NCI-H128 (cell line): ENCODE measurements around the gene EPOP.
A peak's percentile ranks its signal among the peaks of the same experiment; 100 is the strongest.

ENCODE experiments used
- DNase-seq: peaks from one replicate; lab custom pipeline; 2025; ENCODE audit not compliant: unreplicated experiment; lab: John Stamatoyannopoulos, UW

Gene EPOP

GRCh38 chr17:38674014-38674748 lies 576 bp downstream of the EPOP start:
- no peak for DNase-seq

- DNase-seq: no peak
These were observed 1.1 kb downstream of the EPOP start for GRCh38 chr17:38673707-38674013.

- no peak for DNase-seq
These were observed 1.7 kb downstream of the EPOP start for GRCh38 chr17:38672788-38673706.

DNA sequence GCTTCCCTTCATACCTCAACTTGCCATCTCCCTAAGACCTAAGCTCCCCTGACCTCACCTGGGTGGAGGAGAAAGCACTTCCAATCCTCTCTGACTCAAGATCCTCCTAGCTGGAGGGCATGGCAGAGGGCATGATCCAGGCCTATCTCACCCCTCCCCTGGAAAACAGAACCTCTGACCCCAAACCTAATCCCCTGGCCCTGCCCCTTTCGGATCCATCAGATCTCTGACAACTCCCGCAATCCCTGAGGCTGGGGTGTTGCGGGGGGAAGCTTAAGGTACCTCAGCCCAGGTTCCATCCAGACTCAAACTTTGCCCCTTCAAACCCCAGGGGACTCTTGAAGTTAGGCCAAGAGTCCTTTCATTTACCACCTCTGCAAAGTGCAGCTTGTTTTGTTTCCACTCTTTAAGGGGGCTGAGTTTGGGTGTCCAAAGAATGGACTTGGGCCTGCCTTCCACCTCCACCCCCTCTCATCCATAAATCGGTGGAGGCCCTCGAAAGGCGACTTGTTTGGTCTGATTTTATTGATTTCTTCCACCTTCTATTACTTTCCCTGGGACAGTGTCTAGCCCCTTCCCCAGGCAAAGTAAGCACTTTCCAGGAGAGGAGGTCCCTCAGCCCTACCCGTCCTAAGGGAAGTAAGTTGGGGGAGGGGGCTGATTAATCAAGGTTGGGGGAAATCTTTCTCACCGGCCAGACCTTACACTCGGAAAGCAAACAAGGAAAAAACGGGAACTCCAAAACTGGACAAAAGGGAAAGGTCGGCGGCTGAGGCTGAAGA lies 2.6 kb downstream of the EPOP start:
- DNase-seq: no peak

DNA sequence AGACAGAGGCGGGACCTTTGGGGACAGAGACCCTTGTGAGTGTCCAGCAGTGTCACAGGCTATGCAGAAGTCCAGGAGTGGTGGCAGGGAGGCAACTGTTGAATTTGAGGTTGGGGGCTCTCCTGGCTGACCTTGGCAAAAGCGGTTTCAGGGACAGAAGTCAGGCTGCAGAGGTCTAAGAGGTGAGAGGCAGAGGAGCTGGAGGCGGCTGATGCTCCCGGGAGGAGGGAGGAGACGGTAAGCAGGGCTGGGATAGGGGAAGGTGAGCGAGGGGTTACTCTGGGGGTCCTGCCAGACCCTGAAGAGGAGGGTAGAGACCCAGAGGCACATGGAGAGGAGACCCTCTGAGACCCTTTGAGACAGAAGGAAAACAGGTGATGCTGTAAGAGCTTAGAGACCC lies 5.2 kb downstream of the EPOP start:
- no peak for DNase-seq

GRCh38 chr17:38667787-38668122 lies 7.0 kb downstream of the EPOP start:
- no peak for DNase-seq

GRCh38 chr17:38667099-38667786 lies 7.5 kb downstream of the EPOP start:
- peak; percentile 28 for DNase-seq

GRCh38 chr17:38663964-38664644 lies 10.7 kb downstream of the EPOP start:
- DNase-seq: no peak

DNA sequence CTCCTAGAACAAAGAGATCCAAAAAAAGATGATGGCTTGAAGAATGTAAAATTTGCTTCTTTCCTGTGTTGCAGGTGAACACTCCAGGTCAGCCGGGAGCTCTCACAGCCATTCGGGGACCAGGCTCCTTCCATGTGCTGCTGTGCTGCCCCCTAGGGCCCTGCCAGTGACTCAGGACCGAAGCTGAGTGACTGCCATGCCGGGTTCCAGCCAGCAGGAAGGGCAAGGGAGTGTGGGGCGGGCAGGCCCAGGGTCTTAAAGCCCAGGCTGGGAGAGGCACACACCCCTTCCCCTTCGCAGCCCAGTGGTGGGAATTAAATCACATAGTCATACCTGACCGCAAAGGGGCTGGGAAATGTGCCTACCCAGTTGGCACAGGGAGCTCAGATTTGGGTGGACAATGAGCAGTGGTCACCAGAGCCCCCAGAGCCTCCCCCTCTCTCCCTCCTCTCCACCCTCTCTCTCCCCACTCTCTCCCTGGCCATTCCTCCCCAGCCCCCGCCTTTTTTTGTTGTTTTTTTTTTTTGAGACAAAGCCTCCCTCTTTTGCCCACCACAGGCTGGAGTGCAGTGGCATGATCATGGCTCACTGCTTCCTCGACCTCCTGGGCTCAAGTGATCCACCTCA lies 11.5 kb downstream of the EPOP start:
- DNase-seq: peak; percentile 21

DNA sequence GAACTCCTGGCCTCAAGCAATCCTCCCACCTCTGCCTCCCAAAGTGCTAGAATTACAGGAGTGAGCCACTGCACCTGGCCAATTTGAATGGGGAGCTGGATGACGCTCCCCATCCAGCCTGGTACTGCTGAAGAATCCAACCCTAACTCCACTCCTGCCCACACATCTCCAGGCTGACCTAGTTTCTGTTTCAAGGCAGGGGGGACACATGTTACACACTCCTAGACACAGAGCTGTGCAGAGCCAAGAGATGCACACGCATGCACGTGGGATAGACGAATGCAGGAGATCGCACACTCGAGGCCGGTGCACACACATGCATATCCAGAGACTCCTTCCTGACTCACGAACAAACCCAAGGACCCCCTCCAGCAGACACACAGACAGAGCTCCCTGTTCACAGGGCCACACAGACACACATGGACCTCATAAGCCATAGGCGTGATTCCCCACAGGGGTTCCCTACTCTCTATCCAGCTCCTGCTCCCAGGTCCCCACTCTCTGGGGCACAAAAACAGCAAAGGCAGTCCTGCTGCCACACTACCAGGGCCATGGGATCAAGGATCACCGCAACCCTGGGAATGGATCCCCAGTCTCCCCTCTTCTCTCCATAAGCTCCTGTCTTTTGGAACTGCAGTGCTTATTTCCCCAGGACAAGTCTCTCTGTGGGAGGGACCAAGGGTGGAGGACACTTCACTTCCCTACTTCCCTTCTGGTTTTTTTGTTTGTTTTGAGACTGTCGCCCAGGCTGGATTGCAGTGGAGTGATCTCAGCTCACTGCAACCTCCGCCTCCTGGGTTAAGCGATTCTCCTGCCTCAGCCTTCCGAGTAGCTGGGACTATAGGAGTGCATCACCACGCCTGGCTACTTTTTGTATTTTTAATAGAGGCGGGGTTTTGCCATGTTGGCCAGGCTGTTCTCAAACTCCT lies 14.4 kb downstream of the EPOP start:
- DNase-seq: no peak

DNA sequence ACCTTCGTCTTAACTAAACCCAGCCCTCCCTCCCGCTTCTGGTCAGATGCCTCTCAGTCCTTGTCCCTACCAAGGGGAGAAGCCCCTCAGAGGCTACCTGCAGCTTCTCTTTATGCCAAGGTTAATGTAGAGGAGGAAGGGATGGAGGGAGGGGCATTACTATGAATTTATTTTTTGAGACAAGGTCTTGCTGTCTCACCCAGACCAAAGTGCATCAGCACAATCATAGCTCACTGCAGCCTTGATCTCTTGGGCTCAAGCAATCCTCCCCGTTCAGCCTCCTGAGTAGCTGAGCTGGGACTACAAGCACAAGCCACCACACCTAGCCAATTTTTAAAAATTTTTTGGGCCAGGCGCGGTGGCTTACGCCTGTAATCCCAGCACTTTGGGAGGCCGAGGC lies 15.3 kb downstream of the EPOP start:
- DNase-seq: no peak

GRCh38 chr17:38658741-38659345 lies 15.9 kb downstream of the EPOP start:
- DNase-seq: no peak

GRCh38 chr17:38657824-38658740 lies 16.7 kb downstream of the EPOP start:
- DNase-seq: no peak

- no peak for DNase-seq
These were observed 17.6 kb downstream of the EPOP start for GRCh38 chr17:38656959-38657823.

DNA sequence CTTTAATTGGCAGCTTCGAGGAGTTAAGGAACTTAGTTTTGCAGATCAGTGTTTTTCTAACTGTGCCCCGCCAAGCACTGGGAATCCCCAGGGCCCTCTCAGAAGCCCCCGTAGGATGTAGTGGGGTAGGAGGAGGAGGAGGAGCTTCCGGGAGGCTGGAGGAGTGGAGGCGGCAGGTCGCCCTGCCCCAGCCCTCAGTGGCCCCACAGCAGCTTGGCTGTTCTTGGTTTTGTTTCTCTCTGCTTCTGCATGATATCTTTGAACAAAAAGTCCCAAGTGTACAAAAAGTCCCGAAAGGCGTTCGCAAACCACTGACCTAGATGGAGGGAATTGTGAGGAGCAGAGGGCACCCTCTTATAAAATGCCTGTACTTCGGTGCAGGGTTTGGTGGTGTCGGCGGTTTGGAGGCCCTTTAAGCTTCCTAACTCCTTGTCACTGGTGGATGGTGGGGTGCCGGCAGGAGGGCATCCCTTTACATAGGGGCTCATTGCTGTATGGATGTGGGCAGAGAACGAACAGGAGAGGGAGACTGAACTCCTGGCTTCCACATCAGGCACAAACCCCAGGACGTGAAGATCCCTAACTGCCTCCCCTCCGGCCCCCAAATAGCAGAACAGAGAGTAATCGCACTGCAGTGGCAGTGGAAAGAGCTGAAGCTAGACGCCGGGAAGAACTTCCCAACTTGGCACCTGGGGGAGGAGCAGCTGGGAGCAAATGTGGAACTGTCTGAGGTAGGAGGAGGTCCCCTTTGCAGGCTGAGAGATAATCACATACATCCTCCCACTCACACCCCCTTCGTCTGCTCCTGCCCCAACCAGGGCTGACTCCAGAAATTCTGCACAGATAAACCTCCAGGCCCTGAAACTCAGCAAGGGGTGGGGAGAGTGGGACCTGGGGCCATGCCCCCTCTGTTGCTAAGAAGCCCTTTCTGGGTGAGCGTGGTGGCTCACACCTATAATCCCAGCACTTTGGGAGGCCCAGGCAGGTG lies 20.1 kb downstream of the EPOP start:
- DNase-seq: no peak
